Upper lobe of right lung (tissue), 1 donor: ENCODE measurements around the gene RPS6KL1. TPM values are rescaled to one million over a fixed set of nuclear protein-coding genes. Genes with fewer than 3 reads are reported as not detected.

Experiments
- ATAC-seq: fragments of 200-7000 bp; cut with Tn5 transposase; one replicate; pipeline ENCODE4 v1.9.1; 2020; ENCODE audit warnings: mild to moderate bottlenecking, moderate library complexity
- DNase-seq: peaks from one replicate; pipeline ENCODE4 v3.0.0-alpha.2; 2020
- H3K27ac ChIP-seq: fragments of 200-600 bp; one replicate; pipeline ENCODE4 v1.8.0; 2022
- H3K27me3 ChIP-seq: fragments of 200-600 bp; one replicate; pipeline ENCODE4 v1.8.0; 2022; ENCODE audit warnings: mild to moderate bottlenecking
- H3K36me3 ChIP-seq: fragments of 200-600 bp; one replicate; pipeline ENCODE4 v1.8.0; 2022
- H3K4me1 ChIP-seq: fragments of 200-600 bp; one replicate; pipeline ENCODE4 v1.8.0; 2022
- H3K4me3 ChIP-seq: fragments of 200-600 bp; one replicate; pipeline ENCODE4 v1.8.0; 2022; ENCODE audit warnings: mild to moderate bottlenecking
- H3K9me3 ChIP-seq: fragments of 200-600 bp; one replicate; pipeline ENCODE4 v1.8.0; 2022
- intact Hi-C: fragments of 100-400 bp; cut with DNase I; formaldehyde crosslinking; loops from one replicate; pipeline ENCODE4 v1.11.0; 2022
- total RNA-seq: library from RNA; stranded (reverse); fragmentation: NEBNext Ultra II Directional; extraction: Animal tissue kit (Norgen Biotek cat#: 25700); gene quantifications from one replicate; pipeline ENCODE4 v1.2.1, GENCODE V29; 2021
- TF ChIP-seq, protein P1 (sequence below): fragments of 200-600 bp; IDR thresholded peaks from one replicate; pipeline ENCODE4 v1.8.0; 2022; ENCODE audit warnings: antibody characterized with exemption
- donor health status: DM: no; HTN: yes; CAD: no; lungs with severe emphysema.

Gene RPS6KL1
- total RNA-seq, 1 donor from 2014 or later, result 5.1 TPM

DNA sequence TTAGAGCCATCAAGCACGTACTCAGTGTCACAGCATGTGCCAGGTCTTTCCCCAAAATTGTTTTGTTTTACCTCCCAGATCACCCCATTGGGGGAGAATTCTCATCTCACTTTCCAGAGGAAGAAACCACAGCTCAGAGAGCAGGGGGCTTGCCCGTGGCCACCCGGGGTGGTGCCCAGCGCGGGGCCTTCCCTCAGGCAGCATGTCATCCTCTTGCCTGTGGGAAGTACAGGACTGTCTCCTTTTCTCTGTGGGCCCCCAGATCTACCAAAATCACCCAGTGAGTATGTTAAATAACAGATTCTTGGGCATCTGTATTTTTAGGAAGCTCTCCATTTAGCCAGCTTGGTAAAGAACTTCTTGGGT is 5.9 kb downstream of the RPS6KL1 start:
- no peaks in the 10 kb centered on the region for H3K27me3 ChIP-seq
- H3K4me1 ChIP-seq, result peaks cover 10% of the 10 kb centered on the region
- DNase-seq (no peak), ATAC-seq (no peak)
- TF ChIP-seq, protein P1, sequence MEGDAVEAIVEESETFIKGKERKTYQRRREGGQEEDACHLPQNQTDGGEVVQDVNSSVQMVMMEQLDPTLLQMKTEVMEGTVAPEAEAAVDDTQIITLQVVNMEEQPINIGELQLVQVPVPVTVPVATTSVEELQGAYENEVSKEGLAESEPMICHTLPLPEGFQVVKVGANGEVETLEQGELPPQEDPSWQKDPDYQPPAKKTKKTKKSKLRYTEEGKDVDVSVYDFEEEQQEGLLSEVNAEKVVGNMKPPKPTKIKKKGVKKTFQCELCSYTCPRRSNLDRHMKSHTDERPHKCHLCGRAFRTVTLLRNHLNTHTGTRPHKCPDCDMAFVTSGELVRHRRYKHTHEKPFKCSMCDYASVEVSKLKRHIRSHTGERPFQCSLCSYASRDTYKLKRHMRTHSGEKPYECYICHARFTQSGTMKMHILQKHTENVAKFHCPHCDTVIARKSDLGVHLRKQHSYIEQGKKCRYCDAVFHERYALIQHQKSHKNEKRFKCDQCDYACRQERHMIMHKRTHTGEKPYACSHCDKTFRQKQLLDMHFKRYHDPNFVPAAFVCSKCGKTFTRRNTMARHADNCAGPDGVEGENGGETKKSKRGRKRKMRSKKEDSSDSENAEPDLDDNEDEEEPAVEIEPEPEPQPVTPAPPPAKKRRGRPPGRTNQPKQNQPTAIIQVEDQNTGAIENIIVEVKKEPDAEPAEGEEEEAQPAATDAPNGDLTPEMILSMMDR, result no peak
- intact Hi-C loops, result loop anchor here (10.0 kb wide), 1 partner anchor 168 kb away; no protein-coding TSS in a partner anchor
- no peaks in the 10 kb centered on the region for H3K36me3 ChIP-seq
- H3K27ac ChIP-seq, result no peak overlapping the region
- no peak overlapping the region for H3K4me3 ChIP-seq
- H3K9me3 ChIP-seq, result no peaks in the 10 kb centered on the region

GRCh38 chr14:74915826-74916225 is 7.2 kb downstream of the RPS6KL1 start:
- Histone ChIP-seq H3K27ac (no peak overlapping the region), H3K27me3 (no peaks in the 10 kb centered on the region), H3K9me3 (no peaks in the 10 kb centered on the region), H3K4me1 (peaks cover 10% of the 10 kb centered on the region), H3K4me3 (no peak overlapping the region), H3K36me3 (no peaks in the 10 kb centered on the region)
- no peak for DNase-seq
- intact Hi-C loops, result loop anchor here (10.0 kb wide), 1 partner anchor 169 kb away; no protein-coding TSS in a partner anchor
- TF ChIP-seq, protein P1, result no peak
- no peak for ATAC-seq

GRCh38 chr14:74915426-74915825 is 7.6 kb downstream of the RPS6KL1 start:
- Histone ChIP-seq H3K27ac (no peak overlapping the region), H3K4me3 (no peak overlapping the region), H3K36me3 (no peaks in the 10 kb centered on the region), H3K27me3 (no peaks in the 10 kb centered on the region), H3K9me3 (no peaks in the 10 kb centered on the region), H3K4me1 (peaks cover 10% of the 10 kb centered on the region)
- intact Hi-C loops, result loop anchor here (10.0 kb wide), 1 partner anchor 169 kb away; no protein-coding TSS in a partner anchor
- ATAC-seq (no peak), DNase-seq (no peak)
- TF ChIP-seq, protein P1, result no peak

GRCh38 chr14:74913986-74914573 is 9.0 kb downstream of the RPS6KL1 start:
- H3K9me3 ChIP-seq, result no peaks in the 10 kb centered on the region
- TF ChIP-seq, protein P1, result peak; percentile 69
- no peak overlapping the region for H3K27ac ChIP-seq
- DNase-seq, result no peak
- H3K4me1 ChIP-seq, result peaks cover 10% of the 10 kb centered on the region
- no peak overlapping the region for H3K4me3 ChIP-seq
- intact Hi-C loops, result loop anchor here (10.0 kb wide), 1 partner anchor 171 kb away; no protein-coding TSS in a partner anchor
- no peaks in the 10 kb centered on the region for H3K27me3 ChIP-seq
- peak; percentile 73 for ATAC-seq
- no peaks in the 10 kb centered on the region for H3K36me3 ChIP-seq

- TF ChIP-seq, protein P1, result no peak
- intact Hi-C loops, result loop anchor here (10.0 kb wide), 1 partner anchor 171 kb away; no protein-coding TSS in a partner anchor
- Histone ChIP-seq H3K27me3 (no peaks in the 10 kb centered on the region), H3K36me3 (no peaks in the 10 kb centered on the region), H3K9me3 (no peaks in the 10 kb centered on the region), H3K4me3 (no peak overlapping the region), H3K27ac (no peak overlapping the region), H3K4me1 (peaks cover 11% of the 10 kb centered on the region)
- ATAC-seq (no peak), DNase-seq (no peak)
Observed at GRCh38 chr14:74913393-74913910, 9.6 kb downstream of the RPS6KL1 start.
